SK-N-SH treated with all-trans-retinoic acid at 6 μM for 48 hours (cell line): ENCODE results near the gene ATP6V0C.

ENCODE experiments used
- ATAC-seq: fragments of 200-7000 bp; cut with Tn5 transposase; 3 replicates; pipeline ENCODE4 v1.9.1; 2020; ENCODE audit warnings: mild to moderate bottlenecking, moderate library complexity
- ARNTL ChIP-seq: fragments of 450-650 bp; formaldehyde crosslinking; IDR thresholded peaks from 2 replicates; pipeline ENCODE4 v1.5.0; 2020; ENCODE audit warnings: low read depth, mild to moderate bottlenecking, moderate library complexity, borderline replicate concordance
- BACH2 ChIP-seq: fragments of 250-450 bp; sonication (Bioruptor Pico); IDR thresholded peaks from 2 replicates; pipeline ENCODE4 v1.9.0; 2021; ENCODE audit warnings: mild to moderate bottlenecking, borderline replicate concordance
- CSDC2 ChIP-seq: fragments of 250-450 bp; sonication (Bioruptor Pico); IDR thresholded peaks from 2 replicates; pipeline ENCODE4 v1.5.0; 2020; ENCODE audit warnings: mild to moderate bottlenecking, moderate library complexity
- CSRNP3 ChIP-seq: fragments of 250-450 bp; sonication (Bioruptor Pico); IDR thresholded peaks from 2 replicates; pipeline ENCODE4 v1.5.1; 2021; ENCODE audit warnings: mild to moderate bottlenecking, moderate library complexity
- ESRRG ChIP-seq: fragments of 250-450 bp; sonication (Bioruptor Pico); IDR thresholded peaks from 2 replicates; pipeline ENCODE4 v1.6.1; 2021; ENCODE audit warnings: mild to moderate bottlenecking
- GLIS3 ChIP-seq: fragments of 250-450 bp; sonication (Bioruptor Pico); IDR thresholded peaks from 2 replicates; pipeline ENCODE4 v1.5.0; 2020; ENCODE audit warnings: mild to moderate bottlenecking, moderate library complexity
- OSR1 ChIP-seq: fragments of 250-450 bp; sonication (Bioruptor Pico); IDR thresholded peaks from 2 replicates; pipeline ENCODE4 v1.8.0; 2022; ENCODE audit warnings: moderate library complexity, mild to moderate bottlenecking, inconsistent platforms
- PATZ1 ChIP-seq: fragments of 250-450 bp; sonication (Bioruptor Pico); IDR thresholded peaks from 2 replicates; pipeline ENCODE4 v1.8.0; 2020; ENCODE audit warnings: mild to moderate bottlenecking, moderate library complexity, borderline replicate concordance
- PPARA ChIP-seq: fragments of 250-450 bp; sonication (Bioruptor Pico); IDR thresholded peaks from 2 replicates; pipeline ENCODE4 v1.5.0; 2020; ENCODE audit warnings: mild to moderate bottlenecking, borderline replicate concordance
- RARB ChIP-seq: fragments of 250-450 bp; sonication (Bioruptor Pico); IDR thresholded peaks from 2 replicates; pipeline ENCODE4 v1.8.0; 2021; ENCODE audit warnings: mild to moderate bottlenecking, moderate library complexity
- SNAI2 ChIP-seq: fragments of 250-450 bp; sonication (Bioruptor Pico); IDR thresholded peaks from 2 replicates; pipeline ENCODE4 v1.5.0; 2020; ENCODE audit warnings: mild to moderate bottlenecking, moderate library complexity
- TCF4 ChIP-seq: fragments of 250-450 bp; sonication (Bioruptor Pico); IDR thresholded peaks from 2 replicates; pipeline ENCODE4 v1.8.0; 2021; ENCODE audit warnings: mild to moderate bottlenecking, moderate library complexity, borderline replicate concordance
- TSHZ2 ChIP-seq: fragments of 250-450 bp; sonication (Bioruptor Pico); IDR thresholded peaks from 2 replicates; pipeline ENCODE4 v1.5.0; 2020; ENCODE audit warnings: mild to moderate bottlenecking, moderate library complexity
- ZC3H10 ChIP-seq: fragments of 250-450 bp; sonication (Bioruptor Pico); IDR thresholded peaks from 2 replicates; pipeline ENCODE4 v1.5.1; 2021; ENCODE audit warnings: mild to moderate bottlenecking, moderate library complexity
- ZFP3 ChIP-seq: fragments of 250-450 bp; sonication (Bioruptor Pico); IDR thresholded peaks from 2 replicates; pipeline ENCODE4 v1.5.0; 2020; ENCODE audit warnings: mild to moderate bottlenecking, moderate library complexity
- ZFP30 ChIP-seq: fragments of 450-650 bp; formaldehyde crosslinking; IDR thresholded peaks from 2 replicates; pipeline ENCODE4 v1.5.0; 2022; ENCODE audit warnings: mild to moderate bottlenecking, moderate library complexity
- ZNF70 ChIP-seq: fragments of 450-650 bp; formaldehyde crosslinking; IDR thresholded peaks from 2 replicates; pipeline ENCODE4 v1.5.0; 2020; ENCODE audit warnings: mild to moderate bottlenecking, moderate library complexity
- ZNF8 ChIP-seq: fragments of 450-650 bp; formaldehyde crosslinking; IDR thresholded peaks from 2 replicates; pipeline ENCODE4 v1.5.0; 2020; ENCODE audit warnings: mild to moderate bottlenecking, moderate library complexity

The ATP6V0C gene

GRCh38 chr16:2481676-2482075, 32.1 kb upstream of the ATP6V0C start:
- ATAC-seq: no peak
- no peak for TF ChIP-seq SNAI2 (CRISPR knock-in tag)
- TF ChIP-seq ESRRG (CRISPR knock-in tag): no peak
- TF ChIP-seq GLIS3 (CRISPR knock-in tag): no peak
- no peak for TF ChIP-seq BACH2 (CRISPR knock-in tag)
- no peak for TF ChIP-seq CSRNP3 (CRISPR knock-in tag)
- no peak for TF ChIP-seq OSR1 (CRISPR knock-in tag)
- TF ChIP-seq ZNF70 (CRISPR knock-in tag): no peak
- no peak for TF ChIP-seq RARB
- TF ChIP-seq ZFP3 (CRISPR knock-in tag): no peak

GRCh38 chr16:2482249-2482648, 31.5 kb upstream of the ATP6V0C start:
- TF ChIP-seq ZNF70 (CRISPR knock-in tag) (no peak), ZC3H10 (CRISPR knock-in tag) (no peak), ARNTL (CRISPR knock-in tag) (no peak), TSHZ2 (CRISPR knock-in tag) (no peak), PPARA (CRISPR knock-in tag) (no peak), ZNF8 (no peak), TCF4 (CRISPR knock-in tag) (no peak)
- peak; percentile 8; the same call in 2 of the 3 replicates for ATAC-seq

- TF ChIP-seq RARB (no peak), CSDC2 (CRISPR knock-in tag) (no peak), TSHZ2 (CRISPR knock-in tag) (0 out of 2 replicates have a peak, but pooled peaks have one; percentile 34), SNAI2 (CRISPR knock-in tag) (no peak), ZFP30 (CRISPR knock-in tag) (no peak), ZFP3 (CRISPR knock-in tag) (no peak), TCF4 (CRISPR knock-in tag) (peak; percentile 34; the same call in 1 of the 2 replicates), PPARA (CRISPR knock-in tag) (no peak)
- ATAC-seq: peak; percentile 94
Measured at GRCh38 chr16:2482708-2483534, 30.8 kb upstream of the ATP6V0C start.

- ATAC-seq: no peak
- TF ChIP-seq RARB: no peak
- no peak for TF ChIP-seq BACH2 (CRISPR knock-in tag)
- no peak for TF ChIP-seq ESRRG (CRISPR knock-in tag)
- no peak for TF ChIP-seq CSRNP3 (CRISPR knock-in tag)
- no peak for TF ChIP-seq PPARA (CRISPR knock-in tag)
- TF ChIP-seq TCF4 (CRISPR knock-in tag): no peak
- TF ChIP-seq ZC3H10 (CRISPR knock-in tag): no peak
- no peak for TF ChIP-seq PATZ1 (CRISPR knock-in tag)
- TF ChIP-seq CSDC2 (CRISPR knock-in tag): no peak
- no peak for TF ChIP-seq ZFP30 (CRISPR knock-in tag)
- TF ChIP-seq ZFP3 (CRISPR knock-in tag): no peak
Measured at GRCh38 chr16:2483939-2484897, 29.5 kb upstream of the ATP6V0C start.
